ENCODE measurements around the gene ALG13.

- no peak for TF ChIP-seq POLR2A (IDR thresholded peaks at IDR 0.05)
- TF ChIP-seq, protein P1, sequence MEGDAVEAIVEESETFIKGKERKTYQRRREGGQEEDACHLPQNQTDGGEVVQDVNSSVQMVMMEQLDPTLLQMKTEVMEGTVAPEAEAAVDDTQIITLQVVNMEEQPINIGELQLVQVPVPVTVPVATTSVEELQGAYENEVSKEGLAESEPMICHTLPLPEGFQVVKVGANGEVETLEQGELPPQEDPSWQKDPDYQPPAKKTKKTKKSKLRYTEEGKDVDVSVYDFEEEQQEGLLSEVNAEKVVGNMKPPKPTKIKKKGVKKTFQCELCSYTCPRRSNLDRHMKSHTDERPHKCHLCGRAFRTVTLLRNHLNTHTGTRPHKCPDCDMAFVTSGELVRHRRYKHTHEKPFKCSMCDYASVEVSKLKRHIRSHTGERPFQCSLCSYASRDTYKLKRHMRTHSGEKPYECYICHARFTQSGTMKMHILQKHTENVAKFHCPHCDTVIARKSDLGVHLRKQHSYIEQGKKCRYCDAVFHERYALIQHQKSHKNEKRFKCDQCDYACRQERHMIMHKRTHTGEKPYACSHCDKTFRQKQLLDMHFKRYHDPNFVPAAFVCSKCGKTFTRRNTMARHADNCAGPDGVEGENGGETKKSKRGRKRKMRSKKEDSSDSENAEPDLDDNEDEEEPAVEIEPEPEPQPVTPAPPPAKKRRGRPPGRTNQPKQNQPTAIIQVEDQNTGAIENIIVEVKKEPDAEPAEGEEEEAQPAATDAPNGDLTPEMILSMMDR (IDR thresholded peaks at IDR 0.05), result no peak
Observed at GRCh38 chrX:111779582-111779981, 98.6 kb downstream of the ALG13 start.

All from Peyer's patch (tissue), 4 donors.